GM18870 (cell line): ENCODE results near the gene TECTA.

Experiments
- ATAC-seq: cut with Tn5 transposase; IDR thresholded peaks from one replicate; pipeline ENCODE4 v1.9.1; 2021; ENCODE audit warnings: moderate library complexity; ENCODE audit not compliant: unreplicated experiment

Gene TECTA

DNA sequence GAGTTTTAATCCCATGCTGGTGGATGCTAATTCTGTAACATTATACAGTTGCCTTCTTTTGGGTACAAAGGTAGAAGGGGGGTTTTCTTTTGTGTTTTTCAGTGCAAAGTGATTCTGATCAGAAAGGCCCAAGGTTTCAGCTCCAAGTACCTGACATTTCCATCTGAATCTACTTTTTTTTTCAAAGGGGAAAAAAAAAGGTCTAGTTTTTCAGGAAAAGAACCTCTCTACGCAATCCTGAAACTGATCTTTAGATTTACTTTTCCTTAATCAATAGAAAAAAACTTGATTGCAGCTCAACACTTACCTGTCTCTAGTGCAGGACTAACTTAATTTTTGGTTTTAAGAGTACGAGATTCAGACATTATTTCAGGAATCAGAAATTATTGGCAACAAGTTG lies at the start of gene TECTA:
Gene TECTA, plus strand, starts transcription at position 301 of the 400 bp plus-strand sequence. CDS start 1,423 bp downstream, outside the sequence.
- ATAC-seq: no peak

DNA sequence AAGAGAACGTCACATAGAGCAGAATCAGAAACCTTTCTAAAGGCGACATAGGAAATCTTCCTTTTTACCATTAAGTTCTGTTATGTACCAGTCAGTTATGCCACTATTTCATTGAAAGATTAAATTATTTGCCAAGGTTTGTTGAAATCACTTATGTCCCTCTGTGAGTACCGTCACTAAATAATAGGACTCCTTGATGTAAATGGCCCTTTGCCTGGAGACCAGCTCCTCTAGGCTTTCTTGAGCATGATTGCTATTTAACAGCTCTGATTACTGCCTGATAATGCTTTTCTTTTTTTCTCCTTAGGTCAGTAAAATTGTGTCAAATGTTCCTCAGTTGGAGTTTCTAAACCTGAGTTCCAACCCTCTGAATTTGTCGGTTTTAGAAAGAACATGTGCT lies 47.8 kb upstream of the TECTA start:
- no peak for ATAC-seq

- no peak for ATAC-seq
Measured at GRCh38 chr11:121054266-121054665, 46.8 kb upstream of the TECTA start.

DNA sequence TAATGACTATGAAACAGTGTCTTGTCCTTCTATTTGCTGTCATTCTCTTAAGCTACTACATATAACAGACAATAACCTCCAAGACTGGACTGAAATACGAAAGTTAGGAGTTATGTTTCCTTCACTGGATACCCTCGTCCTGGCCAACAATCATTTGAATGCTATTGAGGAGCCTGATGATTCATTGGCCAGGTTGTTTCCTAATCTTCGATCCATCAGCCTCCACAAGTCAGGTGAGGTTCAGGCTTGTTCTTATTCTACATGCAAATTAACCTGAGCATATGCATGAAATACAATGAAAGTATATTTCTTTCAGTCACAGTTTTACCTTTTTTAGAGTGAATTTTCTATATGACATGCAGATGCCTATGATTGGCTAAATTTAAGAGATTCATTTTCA lies 46.0 kb upstream of the TECTA start:
- no peak for ATAC-seq

DNA sequence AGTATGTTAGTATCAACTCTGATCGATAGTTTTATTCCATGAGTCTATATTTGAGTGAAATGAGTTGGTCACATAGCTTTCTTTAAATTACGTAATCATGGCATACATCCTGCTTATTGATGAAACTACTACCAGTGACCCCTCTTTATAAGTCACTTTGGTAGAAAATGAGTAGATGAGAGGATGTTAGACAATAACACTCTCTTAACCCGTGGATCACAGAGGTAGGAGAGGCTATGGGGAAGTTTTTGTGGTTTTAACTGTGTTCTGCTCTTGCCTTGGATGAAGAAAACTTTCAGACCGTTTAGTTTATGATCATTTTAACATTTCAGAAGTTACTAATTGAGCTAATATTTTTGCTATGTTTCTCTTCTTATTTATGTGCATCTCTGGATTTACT lies 43.1 kb upstream of the TECTA start:
- no peak for ATAC-seq

DNA sequence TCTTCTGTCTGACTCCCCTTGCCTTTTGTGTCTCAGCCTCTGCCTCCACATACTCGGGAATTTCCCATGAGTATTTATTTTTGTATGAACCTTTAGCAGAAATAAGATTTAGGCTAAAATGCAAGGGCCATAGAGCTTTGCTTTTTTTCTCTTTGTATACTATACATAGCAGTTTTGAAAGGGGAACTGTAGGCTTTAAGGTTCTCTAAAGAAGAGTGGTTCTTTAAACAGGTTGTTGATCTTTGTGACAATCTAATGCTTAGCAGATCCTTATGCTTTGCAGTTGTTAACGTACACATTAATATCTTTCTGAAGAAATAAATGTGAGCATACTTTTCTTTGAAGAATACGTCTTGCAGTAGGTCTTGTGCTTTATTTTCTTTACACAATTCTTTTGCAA lies 42.1 kb upstream of the TECTA start:
- ATAC-seq: no peak

- peak; percentile 99 for ATAC-seq
Measured at GRCh38 chr11:121059605-121060004, 41.4 kb upstream of the TECTA start.

- ATAC-seq: no peak
Measured at GRCh38 chr11:121063728-121064127, 37.3 kb upstream of the TECTA start.

GRCh38 chr11:121066623-121067022 lies 34.4 kb upstream of the TECTA start:
- ATAC-seq: no peak

GRCh38 chr11:121067026-121067425 lies 34.0 kb upstream of the TECTA start:
- ATAC-seq: no peak

DNA sequence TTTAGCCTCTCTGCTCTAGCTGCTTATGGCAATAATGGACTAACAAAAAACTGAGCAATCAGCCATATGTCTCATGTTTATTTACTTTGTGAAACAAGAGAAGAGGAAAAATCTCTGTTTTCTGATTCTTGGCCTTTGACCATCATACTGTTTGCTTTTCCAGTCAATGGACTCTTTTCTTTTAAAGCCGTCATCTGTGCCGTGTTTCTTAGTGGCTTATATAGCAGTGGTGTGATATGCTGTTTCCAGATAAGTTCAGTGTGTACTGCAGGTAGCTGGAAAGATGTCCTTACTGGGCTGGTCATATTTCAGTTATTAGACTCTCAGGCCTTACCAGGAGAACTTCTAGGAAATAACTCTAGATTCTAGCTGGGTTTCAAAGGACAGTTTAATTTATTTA lies 33.6 kb upstream of the TECTA start:
- no peak for ATAC-seq

DNA sequence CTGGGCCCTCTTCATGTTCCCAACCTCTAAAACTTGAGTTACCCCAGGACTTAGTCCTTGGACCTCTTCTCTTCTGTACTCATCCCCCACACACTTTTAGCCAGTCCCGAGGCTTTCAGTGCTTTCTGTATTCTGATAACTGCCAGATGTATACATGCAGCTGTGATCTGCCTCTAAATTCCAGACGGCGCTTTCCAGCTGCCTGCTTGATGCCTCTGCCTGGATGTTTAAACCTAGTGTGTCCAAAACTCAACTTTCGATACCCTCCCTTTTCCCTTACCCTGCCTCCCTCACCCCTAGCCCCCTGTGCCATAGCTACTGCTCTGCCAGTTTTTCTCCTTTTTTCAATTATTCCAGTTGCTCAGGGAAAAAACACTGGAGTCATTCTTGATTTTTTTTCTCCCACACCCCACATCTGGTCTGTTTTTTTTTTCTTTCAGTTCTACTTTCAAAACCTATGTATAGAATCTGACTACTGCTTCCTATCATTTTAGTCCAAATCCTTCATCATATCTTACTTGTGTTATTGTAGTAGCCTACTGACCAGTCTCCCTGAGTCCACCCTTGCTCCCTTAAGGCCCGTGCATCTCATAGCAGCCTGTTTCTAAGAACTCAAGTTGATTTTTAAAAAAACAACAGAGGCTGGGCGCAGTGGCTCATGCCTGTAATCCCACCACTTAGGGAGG lies 32.9 kb upstream of the TECTA start:
- ATAC-seq: no peak

DNA sequence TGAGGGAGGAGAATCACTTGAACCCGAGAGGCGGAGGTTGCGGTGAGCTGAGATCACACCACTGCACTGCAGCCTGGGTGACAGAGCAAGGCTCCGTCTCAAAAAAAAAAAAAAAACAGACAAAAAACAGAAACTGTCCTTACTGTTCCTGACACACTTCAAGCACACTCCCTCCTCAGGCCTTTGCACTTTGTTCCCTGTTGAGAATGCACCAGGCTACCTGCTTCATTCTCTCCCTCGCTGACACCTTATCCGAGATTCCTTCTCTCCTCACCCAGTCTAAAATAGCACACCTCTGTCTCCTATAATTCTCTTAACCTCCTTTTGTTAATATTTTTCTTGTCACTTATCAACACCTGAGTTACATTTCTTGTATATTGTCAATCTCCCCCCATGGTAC lies 32.3 kb upstream of the TECTA start:
- ATAC-seq: no peak

DNA sequence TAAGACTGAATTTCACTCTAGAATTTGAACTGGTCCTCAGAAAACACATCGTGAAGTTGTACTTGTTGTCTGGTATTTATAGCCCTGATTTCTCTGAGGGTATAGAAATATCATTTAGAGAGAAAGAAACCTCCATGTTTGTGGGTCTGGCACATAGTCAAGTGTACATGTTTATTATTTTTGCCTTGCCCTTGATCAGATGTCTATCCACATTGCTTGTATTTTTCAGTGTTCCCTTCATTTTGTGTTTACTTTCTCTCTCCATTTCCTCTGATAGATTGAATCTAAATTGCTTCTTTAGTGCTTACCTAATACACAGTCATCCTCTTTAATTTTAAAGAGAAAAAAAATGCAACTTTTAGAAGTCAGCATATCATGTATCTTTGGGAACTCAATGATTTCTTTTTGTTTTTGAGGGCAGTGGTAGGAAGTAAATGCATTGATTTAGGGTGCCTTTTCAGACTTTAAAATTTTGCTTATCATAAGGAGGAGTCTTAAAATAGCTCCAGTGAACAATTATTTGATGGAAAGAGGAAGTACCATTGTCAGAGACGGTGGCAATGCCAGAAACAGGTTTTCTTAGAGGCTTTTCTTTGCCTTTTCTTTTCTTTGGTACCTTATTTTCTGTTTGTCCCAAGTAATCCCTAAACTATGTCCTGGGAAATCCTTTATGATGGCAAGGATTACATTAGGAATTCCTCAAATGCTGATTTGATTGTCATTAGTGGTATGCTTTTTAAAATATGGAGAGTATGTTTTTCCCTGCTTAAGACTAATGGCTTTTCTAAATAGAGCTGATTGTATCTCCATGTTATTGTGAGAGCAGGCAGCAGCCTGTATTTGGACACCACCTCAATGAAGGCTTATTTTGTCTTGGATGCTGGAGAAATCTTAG lies 29.8 kb upstream of the TECTA start:
- no peak for ATAC-seq

DNA sequence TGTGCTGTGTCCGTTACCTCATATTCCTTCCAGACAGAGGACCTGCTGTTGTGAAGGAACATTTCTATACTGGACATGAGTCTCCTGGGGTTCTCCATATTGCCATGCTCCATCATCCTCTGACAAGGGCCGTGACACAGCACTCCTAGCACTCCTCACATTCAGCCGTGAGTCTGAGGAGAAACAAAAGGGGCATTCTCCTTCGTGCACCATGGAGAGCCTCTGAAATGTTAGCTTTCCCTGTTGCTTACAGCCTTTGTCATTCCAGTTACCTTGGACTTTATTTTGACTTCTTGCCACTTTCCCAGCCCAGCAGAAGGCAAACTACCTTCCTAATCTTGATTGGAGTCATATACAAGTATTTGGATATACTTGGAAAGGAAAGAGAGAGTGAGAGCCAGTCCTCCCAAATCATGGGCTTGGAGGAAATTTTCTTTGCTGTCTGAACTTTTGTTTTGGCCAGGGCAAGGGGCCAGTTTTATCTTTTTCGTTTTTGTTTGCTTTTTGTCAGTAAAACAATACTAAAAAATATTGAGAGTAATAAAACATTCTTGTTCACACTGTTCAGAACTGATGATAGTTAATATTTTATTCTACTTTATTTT lies 29.1 kb upstream of the TECTA start:
- no peak for ATAC-seq

DNA sequence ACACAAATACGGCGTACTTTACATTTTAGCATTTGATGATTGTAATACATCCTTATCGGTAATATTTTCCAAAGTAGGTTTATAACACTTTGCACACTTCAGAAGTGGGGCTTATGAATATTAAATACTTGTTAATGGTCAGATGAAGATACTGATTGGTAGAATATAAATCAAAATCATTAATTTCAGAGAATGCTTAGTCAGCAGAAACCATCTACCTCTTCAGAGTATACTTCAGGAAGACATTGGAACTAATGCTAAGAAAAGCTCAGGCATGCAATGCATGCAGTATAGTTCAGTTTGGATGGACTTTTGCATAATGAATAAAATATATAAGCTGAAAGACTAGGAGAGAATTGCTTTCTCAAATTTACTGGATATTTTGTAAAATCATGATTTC lies 19.7 kb upstream of the TECTA start:
- no peak for ATAC-seq

DNA sequence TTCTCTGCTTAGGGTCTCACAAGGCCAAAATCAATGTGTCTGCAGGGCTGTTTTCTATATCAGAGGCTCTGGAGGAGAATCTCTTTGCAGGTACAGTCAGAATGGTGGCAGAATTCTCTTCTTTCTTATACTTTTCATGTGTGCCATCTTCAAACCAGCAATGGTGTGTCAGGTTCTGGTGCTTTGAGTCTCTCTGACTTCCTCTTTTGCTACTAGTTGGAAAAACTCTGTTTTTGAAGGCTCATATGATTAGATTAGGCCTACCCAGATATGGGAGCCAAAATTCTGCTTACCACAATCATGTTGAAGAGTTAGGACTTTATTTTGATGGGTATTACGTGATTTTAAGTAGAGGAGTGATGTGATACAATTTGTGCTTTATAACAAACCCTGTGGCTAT lies 18.8 kb upstream of the TECTA start:
- ATAC-seq: no peak

DNA sequence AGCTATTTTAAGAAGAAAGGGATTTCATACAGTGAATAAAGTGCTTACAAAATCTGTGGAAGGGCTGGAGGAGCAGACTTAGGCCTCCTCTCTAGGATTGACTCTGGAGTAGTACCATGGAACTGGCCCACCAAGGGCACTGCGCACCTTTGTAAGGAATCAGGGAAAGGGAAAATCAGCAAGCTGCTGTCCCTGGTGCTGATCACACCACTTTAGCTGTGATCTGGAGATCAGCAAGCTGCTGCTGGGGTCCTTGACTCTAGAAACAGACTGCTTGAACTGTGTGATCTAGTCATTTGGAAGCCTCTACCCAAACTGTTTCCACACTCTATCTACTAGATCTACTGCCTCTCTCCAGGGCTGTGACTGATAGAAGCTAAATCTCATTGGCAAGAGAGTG lies 18.4 kb upstream of the TECTA start:
- ATAC-seq: no peak

DNA sequence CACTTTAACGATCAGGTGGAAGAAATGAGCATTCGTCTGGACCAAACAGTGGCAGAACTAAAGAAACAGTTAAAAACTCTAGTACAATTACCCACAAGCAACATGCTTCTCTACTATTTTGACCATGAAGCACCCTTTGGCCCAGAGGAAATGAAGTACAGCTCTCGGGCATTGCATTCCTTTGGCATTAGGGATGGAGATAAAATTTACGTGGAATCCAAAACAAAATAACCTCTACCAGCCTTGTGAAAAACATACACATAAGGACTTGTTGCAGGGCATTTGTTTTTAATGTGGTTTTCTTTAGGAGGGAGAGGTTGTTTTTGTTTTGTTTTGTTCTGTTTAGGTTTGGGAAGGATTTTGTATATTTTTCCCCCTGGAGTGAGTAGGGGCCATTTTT lies 14.2 kb upstream of the TECTA start:
- no peak for ATAC-seq

DNA sequence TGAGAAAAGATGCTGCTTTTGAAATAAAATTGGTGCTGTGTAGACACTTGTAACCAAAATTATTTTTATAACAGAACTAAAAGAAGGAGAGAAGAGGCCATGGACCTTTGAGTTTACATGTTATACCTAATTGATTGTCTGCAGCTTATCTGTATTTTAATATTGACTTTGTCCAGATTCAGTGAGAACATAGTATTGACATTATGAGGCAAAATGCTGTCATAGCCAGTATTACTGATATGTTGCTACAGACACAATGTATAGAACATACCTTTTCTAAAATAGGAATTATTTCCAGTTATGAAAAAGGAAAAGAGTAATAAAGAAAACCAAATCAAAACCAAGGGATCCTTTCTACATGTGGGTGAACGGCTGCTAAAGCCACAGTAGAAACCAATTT lies 11.5 kb upstream of the TECTA start:
- ATAC-seq: no peak

GRCh38 chr11:121090145-121090721 lies 10.8 kb upstream of the TECTA start:
- ATAC-seq: no peak
